ENCODE results near the gene TCAIM. TPM values are rescaled to one million over a fixed set of nuclear protein-coding genes. Genes with fewer than 3 reads are reported as not detected.

TCAIM gene
- total RNA-seq, 4 donors from 2014 or later, result 26.2 to 33.3 (median 27.7) TPM

GRCh38 chr3:44398853-44399252 lies 60.3 kb downstream of the TCAIM start:
- no peak for DNase-seq
- intact Hi-C loops (cut with DNase I), result no loop called here

GRCh38 chr3:44400771-44401170 lies 62.2 kb downstream of the TCAIM start:
- TF ChIP-seq CTCF (IDR thresholded peaks at IDR 0.05), result no peak

More at GRCh38 chr3:44398853-44399252, 60.3 kb downstream of the TCAIM start:
- TF ChIP-seq CTCF (IDR thresholded peaks at IDR 0.05) (no peak), POLR2A (IDR thresholded peaks at IDR 0.05) (no peak)
- 82% methylated on average over 4 of the region's 4 CpGs for WGBS, 2 donors
- Histone ChIP-seq H3K36me3 (peaks cover 3 to 5% of the 10 kb centered on the region in 2 donors), H3K4me3 (replicated peaks in 1 of 3) (no peak overlapping the region), H3K27ac (no peak overlapping the region), H3K27me3 (no peaks in the 10 kb centered on the region), H3K9me3 (no peaks in the 10 kb centered on the region), H3K4me1 (no peaks in the 10 kb centered on the region)

GRCh38 chr3:44402548-44402947 lies 64.0 kb downstream of the TCAIM start:
- Histone ChIP-seq H3K9me3 (no peaks in the 10 kb centered on the region), H3K27ac (no peak overlapping the region), H3K36me3 (peaks cover 3 to 5% of the 10 kb centered on the region in 2 donors), H3K4me3 (replicated peaks in 1 of 3) (no peak overlapping the region), H3K4me1 (no peaks in the 10 kb centered on the region), H3K27me3 (no peaks in the 10 kb centered on the region)
- TF ChIP-seq CTCF (IDR thresholded peaks at IDR 0.05) (no peak), POLR2A (IDR thresholded peaks at IDR 0.05) (no peak)
- intact Hi-C loops (cut with DNase I), result no loop called here
- 97 to 98% methylated on average over 3 of the region's 3 CpGs for WGBS, 2 donors
- no peak for DNase-seq

More at GRCh38 chr3:44400771-44401170, 62.2 kb downstream of the TCAIM start:
- no peaks in the 10 kb centered on the region for H3K9me3 ChIP-seq
- intact Hi-C loops (cut with DNase I), result no loop called here
- H3K36me3 ChIP-seq, result peaks cover 3 to 5% of the 10 kb centered on the region in 2 donors
- 70 to 76% methylated on average over 2 of the region's 2 CpGs for WGBS, 2 donors
- no peaks in the 10 kb centered on the region for H3K4me1 ChIP-seq
- no peak for DNase-seq
- no peak overlapping the region for H3K4me3 ChIP-seq (replicated peaks in 1 of 3)
- no peak overlapping the region for H3K27ac ChIP-seq
- H3K27me3 ChIP-seq, result no peaks in the 10 kb centered on the region

GRCh38 chr3:44409640-44410410 lies 71.3 kb downstream of the TCAIM start:
- 83 to 100% methylated on average over 1 to 3 of the region's 4 CpGs for WGBS, 2 donors
- no peaks in the 10 kb centered on the region for H3K4me1 ChIP-seq
- no peak for TF ChIP-seq POLR2A (IDR thresholded peaks at IDR 0.05)
- TF ChIP-seq CTCF (IDR thresholded peaks at IDR 0.05), result no peak
- no peaks in the 10 kb centered on the region for H3K36me3 ChIP-seq
- intact Hi-C loops (cut with DNase I), result no loop called here
- no peak overlapping the region for H3K27ac ChIP-seq
- no peaks in the 10 kb centered on the region for H3K27me3 ChIP-seq
- no peak overlapping the region for H3K4me3 ChIP-seq (replicated peaks in 1 of 3)
- no peaks in the 10 kb centered on the region for H3K9me3 ChIP-seq
- no peak for DNase-seq

GRCh38 chr3:44411031-44411645 lies 72.6 kb downstream of the TCAIM start:
- DNase-seq, result no peak
- Histone ChIP-seq H3K4me3 (replicated peaks in 1 of 3) (no peak overlapping the region), H3K27me3 (no peaks in the 10 kb centered on the region), H3K4me1 (no peaks in the 10 kb centered on the region), H3K27ac (no peak overlapping the region), H3K9me3 (no peaks in the 10 kb centered on the region), H3K36me3 (no peaks in the 10 kb centered on the region)
- intact Hi-C loops (cut with DNase I), result no loop called here
- 70 to 94% methylated on average over 7 to 9 of the region's 11 CpGs for WGBS, 2 donors
- TF ChIP-seq CTCF (IDR thresholded peaks at IDR 0.05) (no peak), POLR2A (IDR thresholded peaks at IDR 0.05) (no peak)

Measured in thyroid gland (tissue), 4 donors.